SW480 (cell line): ENCODE measurements around the gene CREB5.

Experiments used
- DNase-seq: peaks from one replicate; pipeline ENCODE4 v3.0.0-alpha.2; 2016; ENCODE audit warnings: low spot score

The CREB5 gene

GRCh38 chr7:28435152-28435551, 22.8 kb downstream of the CREB5 start:
- no peak for DNase-seq

DNA sequence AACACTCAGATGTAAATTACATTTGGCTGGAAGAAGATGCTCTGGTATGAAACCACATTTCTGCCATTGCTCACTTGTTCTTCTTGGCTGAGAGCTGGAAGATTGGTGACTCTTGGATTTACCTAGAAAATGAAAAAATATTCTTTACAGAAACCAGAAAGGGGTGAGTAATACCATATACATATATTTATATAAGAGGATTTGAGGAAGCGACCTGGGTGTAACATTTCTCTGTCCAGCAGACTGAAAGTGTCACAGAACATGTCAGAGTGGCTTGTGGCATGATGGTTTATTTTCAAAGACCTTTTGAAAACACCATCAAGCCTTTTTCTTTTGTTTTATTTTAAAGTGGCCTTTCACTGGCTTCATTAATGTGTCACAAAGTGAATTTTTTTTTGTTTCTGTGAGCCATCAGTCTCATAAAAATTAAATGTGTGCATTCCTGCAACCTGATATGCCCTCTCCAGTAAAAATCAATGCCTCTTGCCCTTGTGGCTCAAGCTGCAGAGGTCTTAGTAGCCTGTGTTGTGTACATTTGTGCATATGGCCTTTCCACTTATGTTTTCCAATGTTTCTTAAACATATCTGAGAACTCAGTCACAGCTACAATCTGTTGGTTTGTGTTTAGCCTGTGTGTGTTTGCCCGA, 23.5 kb downstream of the CREB5 start:
- DNase-seq, result no peak

DNA sequence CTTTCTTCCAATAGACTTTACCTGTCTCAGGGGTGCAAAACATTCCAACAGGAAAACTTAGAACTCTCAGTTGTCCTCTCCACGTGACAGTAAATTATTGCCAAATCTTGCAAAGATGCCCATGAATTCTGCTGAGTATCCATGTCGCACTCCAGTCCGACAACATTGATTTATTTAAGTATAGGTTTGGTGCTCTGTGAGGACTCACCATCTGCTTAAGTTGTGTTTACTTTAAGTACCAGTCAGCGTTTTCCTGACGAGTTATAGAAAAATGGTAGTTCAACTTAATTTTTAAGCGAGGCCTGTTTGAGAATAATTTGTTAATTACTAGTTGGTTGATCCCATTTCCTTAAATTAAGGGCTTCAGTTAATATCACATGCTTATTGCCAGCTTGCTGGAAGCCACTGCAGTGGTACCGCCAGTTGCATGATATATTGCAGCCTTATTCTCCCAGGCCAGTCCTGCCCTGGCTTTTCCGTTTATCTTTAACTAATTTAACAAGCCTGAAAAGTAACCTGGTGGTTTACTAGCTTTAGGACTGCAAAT, 27.8 kb downstream of the CREB5 start:
- DNase-seq, result no peak

GRCh38 chr7:28442540-28443420, 30.5 kb downstream of the CREB5 start:
- no peak for DNase-seq

DNA sequence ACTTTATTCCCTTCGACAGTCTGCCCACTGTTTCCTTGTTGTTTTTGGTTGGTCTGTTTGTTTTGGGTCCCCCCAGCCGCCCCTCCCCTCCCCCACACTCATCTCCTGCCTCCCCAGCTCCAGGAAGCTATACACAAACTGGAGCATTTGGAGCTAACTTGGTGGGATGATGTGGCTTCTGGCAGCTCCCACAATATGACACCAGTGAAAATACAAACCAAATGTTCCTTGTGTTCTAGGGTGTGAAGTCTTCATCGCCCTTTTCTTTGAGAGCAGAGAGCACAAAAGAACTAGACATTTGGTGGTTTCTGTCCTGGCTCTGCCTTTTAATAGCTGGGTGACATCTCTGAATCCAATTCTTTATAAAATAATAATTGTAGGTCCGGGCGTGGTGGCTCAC, 33.8 kb downstream of the CREB5 start:
- DNase-seq, result no peak

DNA sequence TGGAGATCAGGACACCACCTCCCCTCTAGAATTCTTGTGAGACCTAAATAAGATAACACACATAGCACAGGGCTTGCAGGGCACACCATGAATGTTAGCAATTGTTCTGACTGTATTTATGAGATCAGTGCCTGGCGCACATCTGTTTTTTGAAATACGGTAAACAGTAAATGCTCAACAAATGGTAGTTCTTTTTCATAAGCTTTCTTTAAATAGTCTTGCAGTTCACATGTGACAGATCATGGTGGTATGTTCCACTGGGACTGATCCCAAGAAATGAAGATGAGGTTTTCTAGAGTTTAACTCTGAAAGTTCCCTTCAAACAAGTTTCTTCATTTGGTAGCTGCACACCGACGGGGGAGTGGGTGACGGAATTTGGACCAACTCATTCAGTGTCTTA, 34.8 kb downstream of the CREB5 start:
- no peak for DNase-seq

DNA sequence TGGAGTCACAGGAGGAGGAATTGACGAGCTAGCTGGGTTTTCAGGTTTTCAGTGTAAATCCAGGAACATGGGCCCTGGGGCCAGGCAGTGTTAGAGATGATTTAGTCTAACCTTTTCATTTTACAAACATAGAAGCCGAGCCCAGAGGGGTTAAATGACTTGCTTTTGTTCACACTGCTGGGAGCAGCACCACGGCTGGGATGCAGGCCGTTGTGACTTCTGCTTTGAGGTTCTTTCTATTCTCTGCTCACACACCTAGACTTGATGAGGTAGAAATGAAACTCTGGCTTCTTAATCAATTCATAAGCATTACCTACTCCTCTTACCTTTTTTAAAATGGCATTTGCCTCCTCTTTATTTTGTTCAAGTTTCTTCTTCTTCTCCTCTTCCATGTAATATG, 36.4 kb downstream of the CREB5 start:
- no peak for DNase-seq

DNA sequence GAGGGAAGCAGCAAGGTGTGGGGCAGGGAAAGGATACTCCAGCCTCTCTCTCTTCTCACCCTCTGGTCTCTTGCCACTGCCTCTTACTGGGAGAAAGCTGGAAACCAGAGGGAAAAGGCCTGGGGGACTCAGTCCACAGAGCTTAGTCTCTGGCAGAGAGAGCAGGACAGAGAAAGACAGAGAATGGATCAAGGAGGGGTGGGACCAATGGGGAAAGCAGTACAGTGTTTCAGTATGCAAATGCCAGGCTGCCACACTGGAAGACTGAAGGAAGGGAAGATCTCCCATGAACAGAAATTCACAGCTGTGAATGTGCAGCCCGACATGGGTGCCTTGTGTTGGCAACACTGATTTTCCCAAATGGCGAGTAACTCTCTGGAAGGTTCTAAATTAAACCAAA, 40.4 kb downstream of the CREB5 start:
- no peak for DNase-seq

- DNase-seq, result no peak
These were observed 43.2 kb downstream of the CREB5 start for GRCh38 chr7:28455486-28455885.

- no peak for DNase-seq
These were observed 43.7 kb downstream of the CREB5 start for GRCh38 chr7:28456044-28456443.

- DNase-seq, result peak; percentile 17
These were observed 46.4 kb downstream of the CREB5 start for GRCh38 chr7:28458732-28459131.

- DNase-seq, result no peak
These were observed 47.0 kb downstream of the CREB5 start for GRCh38 chr7:28459306-28459705.

DNA sequence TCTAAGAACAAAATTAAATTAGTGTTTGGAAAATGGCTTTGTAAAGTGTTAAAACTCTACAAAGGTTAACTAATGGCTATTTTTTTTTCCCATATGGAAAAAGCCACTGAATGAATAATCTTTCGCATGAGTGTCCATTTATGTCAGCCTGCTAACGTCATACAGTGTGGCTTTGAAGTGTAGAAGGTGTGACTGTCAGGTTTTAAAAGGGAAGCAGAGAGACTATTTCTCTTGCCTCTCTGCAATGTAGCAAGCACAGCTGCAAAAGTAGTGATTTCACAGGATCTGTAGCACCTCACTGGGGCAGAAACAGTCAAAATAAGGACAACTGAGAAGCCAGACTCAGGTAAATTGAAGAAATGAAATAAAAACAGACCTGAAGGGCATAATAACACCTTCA, 53.4 kb downstream of the CREB5 start:
- DNase-seq, result no peak

GRCh38 chr7:28466341-28466740, 54.0 kb downstream of the CREB5 start:
- DNase-seq, result no peak

DNA sequence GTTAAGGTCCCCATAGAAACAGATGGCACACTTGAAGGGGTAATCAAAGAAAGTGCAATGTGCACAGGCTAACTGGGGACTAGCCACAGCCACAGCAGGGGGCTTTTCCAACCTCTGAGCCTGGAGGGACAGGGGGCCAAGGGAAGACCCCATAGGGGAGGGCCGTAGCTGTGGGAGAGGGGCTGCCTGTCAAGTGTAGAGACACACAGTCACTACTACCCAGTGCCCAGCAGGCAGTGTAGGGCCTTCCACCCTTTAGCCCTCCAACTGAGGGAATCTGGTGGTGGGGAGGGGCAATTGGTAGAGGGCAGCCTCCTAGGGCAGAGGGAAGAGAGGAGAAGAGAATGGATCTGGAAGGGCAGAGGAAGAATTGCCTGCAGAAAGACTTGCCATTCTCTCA, 54.6 kb downstream of the CREB5 start:
- no peak for DNase-seq

- DNase-seq, result no peak
These were observed 57.2 kb downstream of the CREB5 start for GRCh38 chr7:28469562-28469961.

DNA sequence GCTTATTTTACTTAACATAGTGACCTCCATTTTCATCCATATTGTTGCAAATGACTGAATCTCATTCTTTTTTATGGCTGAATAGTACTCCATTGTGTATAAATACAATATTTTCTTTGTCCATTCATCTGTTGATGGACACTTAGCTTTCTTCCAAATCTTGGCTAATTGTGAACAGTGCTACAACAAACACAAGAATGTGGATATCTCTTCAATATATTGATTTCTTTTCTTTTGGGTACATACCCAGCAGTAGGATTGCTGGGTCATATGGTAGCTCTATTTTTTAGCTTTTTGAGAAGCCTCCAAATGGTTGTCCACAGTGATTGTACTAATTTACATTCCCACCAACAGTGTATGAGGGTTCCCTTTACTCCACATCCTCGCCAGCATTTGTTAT, 58.0 kb downstream of the CREB5 start:
- DNase-seq, result no peak

DNA sequence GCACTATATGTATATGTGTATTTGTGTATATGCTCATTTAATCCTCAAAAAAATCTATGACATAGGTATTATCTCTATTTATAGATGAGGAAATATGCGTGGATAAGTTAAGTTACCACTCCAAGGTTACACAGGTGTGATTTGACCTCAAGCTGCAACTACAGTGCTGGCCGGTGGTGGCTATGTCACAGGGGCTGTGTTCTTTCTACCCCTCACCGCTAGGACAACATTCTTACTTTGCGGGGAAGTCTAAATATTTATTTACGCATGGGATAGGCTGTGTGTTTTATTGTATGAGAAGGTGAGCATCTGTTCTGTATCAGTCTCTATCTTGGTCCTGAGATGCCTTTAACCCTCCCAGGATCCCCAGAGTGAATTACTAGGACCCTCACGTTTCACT, 60.0 kb downstream of the CREB5 start:
- DNase-seq, result no peak

- DNase-seq, result no peak
These were observed 61.4 kb downstream of the CREB5 start for GRCh38 chr7:28473571-28474281.

DNA sequence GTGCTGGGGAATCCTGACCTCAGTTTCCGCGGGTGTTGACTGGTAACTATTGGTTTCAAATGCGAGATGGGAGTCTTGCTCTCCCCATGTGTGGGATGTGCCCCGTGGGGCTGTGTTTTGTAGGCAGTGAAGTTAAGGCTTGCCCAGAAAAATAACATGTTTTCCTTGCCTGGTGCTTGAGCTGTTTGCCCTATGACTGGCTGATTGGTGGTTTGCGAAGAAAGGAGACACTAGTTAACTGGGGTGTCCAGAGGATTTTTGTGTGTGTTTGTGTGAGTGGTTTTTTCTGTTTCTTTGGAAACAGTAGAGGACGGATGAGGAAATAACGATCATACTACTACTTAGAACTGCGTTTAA, 61.9 kb downstream of the CREB5 start:
- DNase-seq, result no peak

- no peak for DNase-seq
These were observed 62.3 kb downstream of the CREB5 start for GRCh38 chr7:28474640-28475039.

GRCh38 chr7:28477041-28477442, 64.7 kb downstream of the CREB5 start:
- no peak for DNase-seq

DNA sequence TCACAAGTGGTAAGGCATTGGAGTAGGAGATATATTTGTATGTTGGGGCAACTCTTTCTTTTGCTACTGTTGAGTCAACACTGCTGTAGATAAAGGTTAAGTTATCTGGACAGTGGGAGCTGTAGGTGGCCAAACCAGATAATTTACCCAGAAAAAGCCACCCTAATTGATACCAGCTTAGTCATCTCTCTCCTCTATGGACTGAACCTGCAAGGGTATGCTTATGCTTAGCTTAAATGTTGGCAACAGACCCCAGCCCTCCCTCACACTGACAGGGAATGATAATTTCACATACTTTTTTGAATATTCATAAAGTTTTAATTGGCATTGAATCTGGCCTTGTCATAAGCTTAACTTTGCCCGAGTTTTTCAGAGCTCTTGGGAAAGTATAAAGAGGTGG, 66.3 kb downstream of the CREB5 start:
- DNase-seq, result no peak
